ENCODE results near the gene SCOC.
A peak's percentile ranks its signal among the peaks of the same experiment; 100 is the strongest.

The SCOC gene
- total RNA-seq = 31.2 reads per million in 2 donors

DNA sequence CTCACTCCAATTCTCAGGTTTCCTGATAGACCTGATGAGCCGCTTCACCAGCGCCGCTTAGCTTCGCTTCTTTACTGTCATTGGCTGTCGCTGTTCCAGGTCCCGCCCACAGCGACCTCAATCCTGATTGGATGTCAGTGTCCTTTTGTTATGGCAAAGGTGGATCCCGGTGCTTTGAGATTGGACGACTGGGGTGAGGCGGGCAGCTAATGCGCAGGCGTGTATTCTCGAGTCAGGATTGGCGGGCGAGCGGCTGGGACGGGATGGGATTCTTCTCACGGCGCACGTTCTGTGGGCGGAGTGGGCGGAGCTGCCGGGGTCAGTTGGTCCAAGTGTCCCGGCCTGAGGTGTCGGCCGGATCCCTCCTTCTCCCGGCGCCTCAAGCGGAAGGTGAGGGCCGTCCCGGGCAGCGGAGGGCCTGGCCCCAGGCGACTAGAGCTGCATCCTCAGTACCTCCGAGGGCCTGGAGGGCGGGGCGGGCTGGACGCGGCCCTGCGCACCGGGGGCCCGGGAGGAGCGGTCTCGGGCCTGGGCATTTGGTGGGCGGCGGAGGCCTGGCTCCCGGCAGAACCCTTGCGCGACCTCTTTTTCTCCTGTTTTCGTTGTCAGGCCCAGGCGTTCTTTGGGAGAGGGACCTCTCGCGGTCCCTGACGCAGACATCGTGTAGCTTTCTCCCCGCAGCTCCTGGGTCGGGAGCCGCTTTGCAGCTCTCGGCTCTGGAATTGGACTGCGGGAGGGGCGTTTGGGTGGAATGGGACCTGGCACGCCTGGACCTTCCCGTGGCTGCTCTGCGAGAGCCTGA, at the start of gene SCOC:
Gene SCOC, plus strand, starts transcription at position 319 of the 802 bp plus-strand sequence. CDS start 5,525 bp downstream, outside the sequence.
- peak; percentile 80 for DNase-seq

DNA sequence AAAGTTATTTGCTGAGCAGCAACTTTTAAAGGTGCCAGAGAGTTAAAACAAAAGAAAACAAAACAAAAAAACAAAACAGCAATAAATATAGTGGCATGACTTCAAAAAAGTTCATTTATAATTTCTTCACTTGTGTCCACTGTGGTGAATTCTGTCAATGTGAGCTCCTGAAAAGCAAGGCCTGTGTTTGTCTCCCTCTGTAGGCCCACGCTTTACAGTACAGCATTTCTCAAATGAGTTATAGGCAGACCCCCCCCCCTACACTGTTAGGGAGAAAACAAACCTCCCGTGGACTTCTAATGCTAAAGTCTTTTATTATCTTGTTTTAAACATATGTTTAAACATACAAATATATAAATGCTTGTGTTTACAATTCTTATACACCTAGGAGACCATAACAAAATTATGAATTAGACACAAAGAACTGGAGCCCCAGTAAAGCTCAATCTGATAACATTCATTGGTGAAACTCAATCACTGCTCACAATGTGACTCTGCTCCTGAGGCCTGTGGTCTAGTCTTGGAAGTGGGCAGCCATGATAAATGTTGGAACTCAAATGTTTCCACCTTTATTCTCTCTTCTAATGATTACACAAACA, 47.0 kb upstream of the SCOC start:
- DNase-seq = no peak

DNA sequence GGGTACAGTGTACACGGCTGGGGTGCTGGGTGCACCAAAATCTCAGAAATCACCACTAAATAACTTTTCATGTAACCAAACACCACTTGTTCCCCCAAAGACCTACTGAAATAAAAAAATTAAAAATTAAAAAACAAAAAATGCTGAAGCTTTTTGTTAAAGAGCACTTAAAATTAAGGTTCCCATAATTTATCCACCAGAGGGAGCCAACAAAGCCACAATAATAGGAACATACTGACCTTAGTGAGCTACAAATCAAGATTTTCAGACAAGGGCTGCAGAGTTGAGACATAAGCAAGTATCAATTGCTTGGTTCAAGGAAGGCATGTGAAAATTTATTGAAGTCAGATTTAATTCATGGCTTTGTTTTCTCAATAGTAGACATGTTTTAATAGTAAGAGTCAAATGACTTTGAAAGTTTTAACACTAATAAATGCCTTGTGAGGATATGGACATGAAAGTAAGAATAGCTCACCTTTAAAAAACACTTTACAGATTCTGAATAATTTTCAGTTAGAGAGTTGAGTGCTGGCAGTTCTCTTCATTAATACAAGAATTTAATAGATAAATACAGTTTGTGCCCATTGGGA, 43.0 kb upstream of the SCOC start:
- DNase-seq = no peak

DNA sequence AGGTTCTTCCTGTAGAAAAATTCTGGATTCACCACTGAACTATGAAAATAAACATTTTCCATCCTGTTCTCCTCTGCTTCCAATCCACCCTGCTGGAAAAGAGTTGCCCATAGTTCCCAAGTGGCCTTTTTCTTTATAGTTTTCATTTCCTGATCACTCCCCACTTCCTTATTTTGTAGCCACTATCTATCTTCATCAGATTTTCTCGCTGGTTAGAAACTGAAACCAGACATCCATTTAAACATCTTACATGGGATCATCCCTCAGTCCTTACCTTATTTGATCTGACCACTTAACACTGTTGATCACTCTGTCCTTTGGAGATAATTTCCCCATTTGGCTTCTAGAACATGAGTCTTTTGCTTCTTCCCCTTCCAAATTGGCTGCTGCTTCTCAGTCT, 42.2 kb upstream of the SCOC start:
- DNase-seq = no peak

DNA sequence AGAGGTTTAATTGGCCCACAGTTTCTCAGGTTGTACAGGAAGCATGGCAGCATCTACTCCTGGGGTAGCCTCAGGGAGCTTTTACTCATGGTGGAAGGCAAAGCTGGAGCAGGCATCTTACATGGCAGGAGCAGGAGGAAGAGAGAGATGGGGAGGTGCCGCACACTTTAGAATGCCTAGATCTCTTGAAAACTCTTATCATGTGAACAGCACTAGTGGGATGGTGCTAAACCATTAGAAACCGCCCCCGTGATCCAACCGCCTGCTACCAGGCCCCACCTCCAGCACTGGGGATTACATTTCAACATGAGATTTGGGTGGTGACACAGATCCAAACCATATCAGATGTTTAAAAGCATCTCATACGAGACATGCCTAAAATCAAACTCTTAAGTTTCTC, 41.6 kb upstream of the SCOC start:
- no peak for DNase-seq

DNA sequence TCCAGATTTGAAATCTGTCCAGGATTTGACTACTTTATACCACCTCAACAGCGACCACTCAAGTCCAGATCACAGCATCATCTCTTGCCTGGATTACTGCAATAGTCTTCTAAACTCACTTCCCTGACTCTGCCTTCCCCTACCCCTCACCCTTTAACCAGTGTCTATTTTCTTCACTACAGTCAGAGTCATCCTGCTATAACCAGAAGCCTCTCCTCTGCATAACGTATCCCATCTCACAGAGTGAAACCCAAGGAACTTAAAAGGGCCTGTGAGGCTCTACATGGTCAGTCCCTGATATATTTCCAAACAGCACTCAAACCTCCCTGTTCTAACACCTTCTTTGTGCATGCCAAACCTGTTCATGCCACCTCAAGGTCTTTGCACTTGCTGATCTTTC, 40.7 kb upstream of the SCOC start:
- no peak for DNase-seq

DNA sequence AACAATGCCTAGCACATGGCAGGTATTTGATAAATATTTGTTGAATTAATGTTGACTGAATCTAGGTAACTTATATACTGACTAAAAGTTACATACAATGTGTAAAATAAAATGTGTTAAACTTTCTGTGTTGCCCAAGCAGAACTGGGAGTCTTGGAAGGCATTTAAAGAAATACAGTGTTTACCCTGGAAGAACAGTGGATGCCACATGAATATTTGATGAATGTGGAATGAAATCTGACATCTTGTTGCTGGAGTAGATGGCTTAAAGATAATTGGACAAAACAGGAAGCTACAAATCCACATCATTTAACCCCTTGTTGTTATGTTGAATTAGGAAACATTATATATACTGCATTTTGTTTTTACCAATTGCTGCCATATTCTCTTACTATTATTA, 39.9 kb upstream of the SCOC start:
- DNase-seq = no peak

DNA sequence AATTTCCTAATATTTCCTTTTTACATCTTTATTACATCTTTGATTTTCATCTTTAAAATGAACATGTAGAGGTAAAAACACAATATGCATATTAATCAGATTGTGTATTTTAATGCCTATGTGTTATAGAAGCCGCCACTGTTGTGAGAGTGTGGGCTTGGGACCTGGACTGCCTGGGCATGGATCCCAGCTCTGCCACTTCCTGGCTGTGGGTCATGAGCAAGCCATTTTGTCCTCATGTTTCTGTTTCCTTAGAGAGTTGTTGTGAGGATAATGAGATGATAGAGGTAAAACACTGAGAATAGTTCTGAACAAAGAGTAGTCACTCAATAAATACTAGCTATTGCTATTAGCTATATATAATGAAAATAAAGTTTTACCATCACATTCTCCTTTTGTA, 38.4 kb upstream of the SCOC start:
- no peak for DNase-seq

DNA sequence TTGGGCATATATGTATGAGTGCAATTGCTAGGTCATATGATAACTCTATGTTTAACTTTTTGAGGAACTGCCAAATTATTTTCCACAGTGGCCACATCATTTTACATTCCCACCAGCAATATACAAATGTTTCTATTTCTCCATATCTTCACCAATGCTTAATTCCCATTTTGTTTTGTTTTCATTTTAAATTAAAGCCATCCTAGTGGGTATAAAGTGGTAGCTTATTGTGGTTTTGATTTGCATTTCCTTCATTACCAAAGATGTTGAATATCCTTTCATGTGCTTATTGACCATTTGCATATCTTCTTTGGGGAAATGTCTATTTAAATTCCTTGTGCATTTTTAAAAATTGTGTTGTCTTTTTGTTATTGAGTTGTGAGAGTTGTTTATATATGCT, 36.7 kb upstream of the SCOC start:
- DNase-seq = no peak

DNA sequence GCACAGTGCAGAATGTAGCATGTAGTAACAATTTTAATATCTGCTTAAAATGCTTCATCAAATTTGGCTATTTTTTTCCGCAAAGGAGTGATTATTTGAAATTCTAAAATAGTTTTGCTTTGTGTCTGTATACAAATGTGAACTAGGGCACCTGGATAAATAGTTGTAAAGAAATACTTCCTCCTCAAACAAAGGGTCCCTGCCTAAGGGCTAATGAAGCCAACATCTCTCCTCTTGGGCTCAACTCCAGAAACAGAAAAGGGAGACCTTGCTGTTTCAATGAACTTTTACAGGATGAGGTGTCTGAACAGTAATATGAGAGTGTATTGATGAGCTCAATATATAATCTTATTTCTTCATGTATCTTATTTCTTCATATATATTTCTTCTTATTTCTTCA, 30.8 kb upstream of the SCOC start:
- DNase-seq = no peak

DNA sequence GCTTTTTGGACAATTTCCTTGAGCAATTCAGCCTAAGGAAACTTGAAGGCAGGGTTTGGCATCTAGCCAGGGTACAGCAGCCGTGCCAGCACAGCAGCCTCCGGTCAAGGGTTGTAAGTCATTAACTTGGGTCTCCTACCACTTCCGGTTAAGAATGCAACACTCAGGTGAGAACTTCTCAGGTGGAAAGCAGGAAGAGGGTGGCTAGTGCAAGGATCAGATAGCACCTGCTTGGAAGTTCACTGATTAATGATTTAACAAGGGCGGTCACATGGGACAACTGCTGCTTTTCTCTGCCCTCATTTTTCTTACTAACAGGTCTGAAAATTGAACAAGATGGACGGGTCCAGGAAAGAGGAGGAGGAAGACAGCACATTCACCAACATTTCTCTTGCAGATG, 30.1 kb upstream of the SCOC start:
- no peak for DNase-seq

DNA sequence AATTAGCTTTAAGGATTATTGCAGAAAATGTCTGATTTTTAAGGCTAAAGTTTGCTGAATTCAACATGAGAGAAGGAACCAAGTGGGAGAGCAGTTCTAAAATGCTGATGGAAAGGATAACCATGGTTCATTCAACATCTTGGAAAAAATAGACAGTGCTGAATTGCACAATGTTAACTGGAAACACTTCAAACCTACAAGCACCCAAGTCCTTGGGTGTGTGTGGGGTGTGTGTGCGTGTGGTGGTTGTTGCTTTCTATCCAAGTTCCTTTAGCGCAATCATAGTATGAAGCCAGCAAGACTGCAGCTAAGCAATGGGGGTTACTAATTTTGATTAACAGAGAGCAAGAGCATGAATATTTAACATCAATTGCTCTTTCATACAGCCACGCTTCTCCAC, 29.3 kb upstream of the SCOC start:
- DNase-seq = no peak

DNA sequence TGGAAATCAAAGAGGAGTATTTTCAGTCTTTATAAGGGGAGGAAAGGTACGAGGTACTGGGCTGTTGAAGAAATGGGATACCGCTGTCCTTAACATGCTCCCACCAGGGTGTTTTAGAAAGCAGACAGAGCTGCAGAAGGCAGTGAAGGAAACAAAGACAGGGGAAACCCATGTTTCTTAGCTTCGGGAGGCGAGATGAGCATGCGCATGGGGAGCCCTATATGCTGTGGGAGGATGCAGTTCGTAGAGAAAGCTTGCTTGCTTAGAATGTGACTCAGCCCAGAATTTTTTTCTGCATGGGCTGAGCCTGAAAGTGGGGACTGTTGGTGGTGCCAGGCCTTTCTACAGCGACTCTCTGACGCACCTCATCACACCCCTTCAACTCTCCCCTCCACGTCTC, 28.8 kb upstream of the SCOC start:
- DNase-seq = no peak

DNA sequence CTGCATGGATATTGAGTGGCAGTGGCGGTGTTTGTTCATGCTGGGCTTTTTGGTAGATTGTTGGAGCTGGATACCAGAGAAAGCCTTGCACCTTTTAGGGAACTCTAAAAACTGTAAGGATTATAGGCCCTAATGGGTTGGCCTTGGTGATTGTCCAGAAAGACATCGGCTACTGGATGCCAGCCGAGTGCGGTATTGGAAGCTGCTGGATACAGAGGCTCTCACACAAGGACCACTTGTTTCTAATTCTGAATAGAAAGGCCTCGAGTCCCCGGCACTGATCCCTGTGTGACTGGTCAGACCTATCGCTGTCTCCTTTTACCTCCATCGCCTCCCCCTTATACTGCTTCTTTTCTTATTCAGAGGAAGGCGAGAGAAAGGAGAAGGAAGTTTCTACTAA, 27.3 kb upstream of the SCOC start:
- no peak for DNase-seq

DNA sequence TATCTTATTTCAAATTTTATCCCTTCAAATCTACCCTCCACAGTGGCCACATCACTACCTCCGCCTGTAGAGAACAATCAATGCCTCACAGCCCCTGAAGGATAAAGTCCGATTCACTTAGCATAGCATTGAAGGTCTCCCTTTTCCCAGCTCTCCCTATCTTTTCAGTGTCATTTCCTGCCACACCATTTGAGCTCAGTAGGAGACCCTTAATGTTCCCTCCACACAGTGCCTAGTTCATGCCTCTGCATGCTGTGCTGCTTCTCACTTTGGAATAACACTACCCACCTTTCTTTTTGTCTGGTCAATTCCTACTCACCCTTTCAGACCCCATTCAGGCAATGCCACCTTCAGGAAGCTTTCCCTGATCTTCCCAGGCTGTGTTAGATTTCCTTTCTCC, 23.6 kb upstream of the SCOC start:
- DNase-seq = no peak

DNA sequence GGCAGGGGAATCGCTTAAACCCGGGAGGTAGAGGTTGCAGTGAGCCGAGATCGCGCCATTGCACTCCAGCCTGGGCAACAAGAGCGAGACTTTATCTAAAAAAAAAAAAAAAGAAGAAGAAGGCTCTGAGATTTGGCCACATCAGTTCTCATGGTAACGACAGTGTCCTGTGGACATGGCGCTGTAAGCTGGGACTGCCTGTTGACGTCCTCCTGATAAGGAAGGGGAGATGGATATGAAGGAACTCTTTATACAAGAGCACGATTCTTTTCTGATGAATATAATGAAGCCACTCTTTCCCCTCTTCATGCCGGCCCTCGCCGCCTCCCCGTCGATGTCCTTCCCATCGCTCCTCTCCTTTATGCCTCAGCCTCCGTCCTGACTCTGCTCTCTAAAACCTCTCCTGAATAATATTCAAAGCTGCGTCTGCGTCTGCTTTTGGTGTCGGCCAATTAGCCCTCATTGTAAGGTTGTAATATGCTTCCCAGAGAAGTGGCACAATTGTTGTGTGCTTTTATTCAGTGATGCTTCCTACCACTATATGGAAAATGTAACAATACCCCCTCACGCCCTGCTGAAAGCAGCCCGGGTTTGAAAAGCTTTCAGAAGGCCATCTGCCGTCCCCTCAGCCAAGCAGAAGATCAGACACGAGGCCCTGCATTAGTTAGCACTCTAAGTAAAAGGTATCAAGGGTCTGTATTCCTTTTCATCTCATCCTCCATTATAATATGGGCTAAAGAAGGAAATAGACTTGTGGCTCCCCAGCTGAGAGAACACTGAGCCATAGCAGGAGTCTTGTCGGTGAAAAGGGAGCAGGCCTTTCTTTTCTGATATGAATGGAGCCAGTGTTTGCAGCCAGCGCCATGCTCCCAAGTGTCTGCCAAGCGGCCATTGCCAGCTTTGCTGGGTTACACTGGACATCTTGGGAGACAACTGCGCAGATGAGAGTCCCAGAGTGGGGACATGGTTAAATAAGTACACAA, 22.1 kb upstream of the SCOC start:
- no peak for DNase-seq

DNA sequence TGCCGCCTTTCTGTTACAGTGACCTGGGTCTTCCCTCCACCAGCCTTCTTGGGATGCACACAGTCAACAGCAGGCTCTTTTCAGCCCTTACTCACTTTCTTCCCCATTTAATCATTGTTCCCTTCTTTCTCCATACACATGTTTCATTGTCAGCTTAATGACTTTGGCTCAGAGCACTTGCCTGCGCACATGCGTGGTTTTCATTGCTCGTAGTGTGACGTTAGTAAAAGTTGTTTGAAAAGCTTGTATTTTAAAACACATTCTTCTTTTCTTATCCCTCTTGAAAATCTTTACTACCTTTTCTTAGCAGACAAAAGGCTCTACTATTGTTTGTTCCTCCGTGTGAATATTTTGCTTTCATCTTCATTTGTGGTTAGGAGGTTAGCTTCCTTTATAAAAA, 19.7 kb upstream of the SCOC start:
- DNase-seq = no peak

DNA sequence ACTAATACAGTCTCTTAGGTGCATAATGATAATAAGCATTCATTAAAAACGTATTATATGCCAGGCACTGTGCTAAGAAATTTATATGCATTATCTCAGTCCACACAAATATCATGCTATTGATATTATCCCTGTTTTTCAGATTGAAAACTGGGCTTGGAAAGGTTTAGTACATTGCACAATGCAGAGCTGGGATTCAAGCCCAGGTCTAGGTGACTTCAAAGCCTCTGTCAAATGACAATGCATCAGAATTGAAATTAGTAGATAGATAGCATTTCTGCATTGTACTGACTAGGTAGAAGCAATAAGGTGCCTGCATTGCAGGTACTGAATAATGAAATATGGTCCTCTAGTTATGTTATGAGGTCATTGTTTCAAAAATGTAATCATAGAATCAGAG, 18.2 kb upstream of the SCOC start:
- DNase-seq = no peak

DNA sequence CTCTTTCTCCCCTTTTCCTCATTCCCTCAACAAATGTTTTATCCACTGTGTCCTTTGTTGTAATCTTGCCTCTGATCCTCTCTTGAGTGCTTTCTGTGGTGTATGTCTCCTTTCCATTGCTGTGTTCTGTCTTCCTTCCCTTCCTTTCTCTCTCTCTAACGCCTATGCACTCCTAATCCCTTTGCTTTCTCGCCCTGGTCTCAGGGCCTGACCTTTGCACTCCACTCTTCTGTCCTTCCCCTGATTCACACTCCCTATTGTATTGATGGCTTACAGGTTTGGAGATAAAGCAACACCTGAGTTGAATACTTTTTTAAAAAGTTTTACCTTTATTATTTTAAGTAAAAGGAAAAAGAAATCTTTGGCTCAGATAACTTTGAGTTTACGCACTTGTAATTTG, 15.6 kb upstream of the SCOC start:
- DNase-seq = no peak

DNA sequence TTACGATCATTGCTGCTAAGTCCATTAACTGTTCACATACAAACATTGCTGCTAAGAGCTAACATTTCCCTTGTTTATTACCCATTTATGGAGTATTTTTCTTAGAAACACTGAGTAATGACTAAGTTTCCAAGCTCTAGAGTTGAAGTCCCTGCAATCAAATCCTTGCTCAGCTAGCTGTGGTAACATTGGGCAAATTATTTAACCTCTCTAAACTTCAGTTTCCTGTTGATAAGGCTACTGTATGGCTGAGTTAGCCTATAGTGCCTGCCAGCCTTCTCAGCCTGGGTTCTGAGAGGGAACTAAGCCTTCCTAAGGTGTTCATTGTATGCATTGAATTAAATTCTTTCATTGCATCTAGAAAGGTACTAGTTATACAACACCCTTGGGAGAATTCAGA, 15.2 kb upstream of the SCOC start:
- DNase-seq = no peak

DNA sequence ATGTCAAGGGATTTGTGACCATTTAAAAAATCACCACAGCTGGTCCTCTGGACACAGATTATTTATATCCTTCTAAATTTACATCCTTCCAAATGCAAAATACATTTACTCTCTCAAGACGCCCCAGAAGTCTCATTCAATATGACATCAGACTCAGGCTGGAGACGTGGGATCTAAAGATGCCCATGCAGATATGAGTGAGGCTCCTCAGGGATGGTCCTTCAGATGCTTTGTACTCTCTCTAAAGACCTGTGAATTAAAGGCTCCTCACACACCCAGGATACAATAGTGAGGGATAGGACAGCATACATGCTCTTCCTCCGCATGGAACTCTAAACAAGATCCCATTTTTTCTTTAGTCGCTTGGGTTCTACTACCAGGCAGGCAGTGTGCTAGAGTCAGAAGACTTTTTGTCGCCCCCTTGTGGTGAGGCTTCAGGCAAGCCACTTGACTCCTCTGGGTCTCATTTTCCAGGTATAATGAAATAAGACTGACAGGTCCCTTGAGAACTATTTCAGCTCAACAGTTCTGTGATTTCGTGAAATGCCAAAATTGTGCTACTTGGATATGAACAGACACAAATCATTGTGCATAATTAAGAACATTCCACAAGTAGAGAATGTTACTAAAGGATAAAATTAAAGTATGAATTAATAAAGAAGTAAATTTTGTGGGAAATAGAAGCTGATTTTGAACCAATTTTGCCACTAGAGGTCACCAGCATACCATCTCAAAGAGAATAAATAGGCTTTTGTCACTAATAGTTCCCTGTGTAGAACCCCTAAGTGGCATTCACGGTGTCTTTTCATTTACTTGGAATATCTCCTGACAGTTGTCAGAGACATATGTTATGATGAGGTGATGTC, 13.7 kb upstream of the SCOC start:
- no peak for DNase-seq

DNA sequence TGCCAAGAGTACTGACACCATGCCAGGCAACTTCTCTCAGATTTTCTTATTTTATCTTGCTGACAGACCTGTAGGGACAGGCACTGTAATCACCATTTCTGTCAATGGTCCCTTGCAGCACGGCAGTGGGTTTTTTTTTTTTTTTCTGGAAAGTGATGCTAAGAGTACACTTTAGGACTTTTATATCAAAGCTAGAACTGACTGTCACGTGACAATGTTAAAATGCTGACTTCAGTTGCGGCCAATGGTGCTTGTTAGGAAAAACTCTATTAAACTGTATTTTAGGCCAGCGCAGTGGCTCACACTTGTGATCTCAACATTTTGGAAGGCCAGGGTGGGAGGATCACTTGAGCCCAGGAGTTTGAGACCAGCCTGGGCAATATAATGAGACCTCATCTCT, 12.3 kb upstream of the SCOC start:
- no peak for DNase-seq

Data from activated gamma-delta T cell (primary cell).